ENCODE measurements around the gene FAM151A.

The FAM151A gene

GRCh38 chr1:54603241-54603640 lies 20.1 kb downstream of the FAM151A start:
- no peak for DNase-seq

DNA sequence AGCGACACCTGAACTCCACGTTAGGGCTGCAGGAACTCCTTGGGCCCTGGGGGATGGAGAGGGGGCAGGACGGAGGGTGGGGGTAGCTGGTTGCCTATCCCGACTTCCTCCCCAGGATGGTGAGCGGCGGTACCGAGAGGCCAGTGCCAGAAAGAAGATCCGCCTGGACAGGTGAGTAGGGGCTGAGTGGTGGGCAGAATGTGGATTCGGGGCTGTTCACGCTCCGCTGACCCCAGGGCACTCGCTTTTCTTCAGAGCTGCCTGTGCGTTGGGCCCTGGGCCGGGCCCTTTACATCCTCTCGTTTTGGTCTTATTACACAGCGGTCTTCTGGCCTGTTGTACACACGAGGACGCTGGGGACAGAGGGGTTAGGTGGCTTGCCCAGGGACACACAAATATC lies 20.8 kb downstream of the FAM151A start:
- DNase-seq, result no peak

DNA sequence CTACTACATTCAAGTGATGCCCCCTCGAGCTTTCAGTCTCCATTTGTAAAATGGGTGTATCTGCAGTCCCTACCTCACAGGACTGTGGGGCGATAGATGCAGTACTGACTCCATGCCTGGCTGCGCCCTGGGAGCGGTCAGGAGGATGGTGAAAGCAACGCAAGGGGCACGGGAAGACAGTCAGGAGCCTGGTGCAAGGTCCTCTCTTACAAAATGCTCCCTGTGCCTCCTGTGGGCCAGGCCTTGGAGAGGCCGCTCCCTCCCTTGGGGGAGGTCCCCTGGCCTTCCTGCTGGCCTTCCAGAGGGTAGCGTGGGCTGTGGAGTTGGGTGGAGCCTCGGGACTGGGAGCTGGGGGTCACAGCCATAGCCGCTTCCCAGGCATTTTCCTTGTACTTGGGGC lies 21.6 kb downstream of the FAM151A start:
- no peak for DNase-seq

- DNase-seq, result no peak
Observed at GRCh38 chr1:54600947-54601721, 22.2 kb downstream of the FAM151A start.

DNA sequence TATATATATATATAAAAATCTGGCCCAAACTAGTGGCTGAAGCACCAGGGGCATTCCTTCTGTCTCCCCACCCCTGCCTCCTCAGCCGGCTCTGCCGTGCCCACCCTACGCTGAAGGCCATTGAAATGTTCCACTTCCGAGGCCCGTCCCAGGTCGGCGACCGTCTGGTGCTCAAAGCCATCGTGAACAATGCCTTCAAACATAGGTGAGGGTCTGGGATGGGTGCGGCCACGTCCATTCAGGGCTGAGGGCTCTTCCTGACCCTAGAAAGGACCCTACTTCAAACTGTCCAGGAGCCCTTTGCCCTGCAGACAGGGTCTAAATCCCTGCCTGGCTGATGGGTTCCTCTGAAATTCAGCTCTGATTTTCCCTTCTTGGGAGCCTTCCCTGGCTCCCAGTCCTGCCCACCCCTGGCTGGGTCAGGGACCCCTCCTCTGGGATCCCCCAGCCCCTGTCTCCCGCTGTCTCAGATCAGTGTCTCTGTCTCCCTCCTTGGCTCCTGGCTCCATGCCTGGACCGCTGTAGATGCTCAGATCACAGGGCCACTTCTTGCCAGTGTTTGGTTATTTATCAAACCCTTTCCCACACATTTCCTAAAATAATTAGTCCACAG lies 24.0 kb downstream of the FAM151A start:
- no peak for DNase-seq

DNA sequence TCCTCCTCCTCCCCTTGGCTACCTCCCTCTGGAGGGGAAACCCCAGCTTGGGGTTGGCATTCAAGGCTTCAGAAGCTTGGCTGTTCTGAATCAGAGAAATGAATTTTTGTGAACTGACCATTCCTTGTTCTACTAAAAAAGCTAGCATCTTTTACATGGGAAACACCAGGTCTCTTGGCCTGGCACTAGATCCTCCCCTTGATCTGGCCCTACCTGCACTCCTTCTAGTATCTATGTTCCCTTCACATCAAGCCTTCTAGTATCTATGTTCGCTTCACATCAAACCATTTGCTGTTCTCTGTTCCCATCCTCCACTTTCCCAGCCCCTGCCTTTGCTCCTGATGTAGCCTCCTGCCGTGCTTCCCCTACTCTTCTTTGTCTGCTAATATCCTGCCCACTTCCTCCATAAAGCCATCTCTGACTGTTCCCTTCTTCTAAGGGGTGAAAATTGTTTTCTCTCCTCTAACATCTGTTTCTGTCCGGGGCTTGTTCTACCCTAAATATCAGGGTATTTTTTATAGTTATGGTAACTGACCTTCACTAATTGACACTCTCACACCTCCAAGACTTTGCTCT lies 25.8 kb downstream of the FAM151A start:
- no peak for DNase-seq

GRCh38 chr1:54596756-54597155 lies 26.6 kb downstream of the FAM151A start:
- no peak for DNase-seq

DNA sequence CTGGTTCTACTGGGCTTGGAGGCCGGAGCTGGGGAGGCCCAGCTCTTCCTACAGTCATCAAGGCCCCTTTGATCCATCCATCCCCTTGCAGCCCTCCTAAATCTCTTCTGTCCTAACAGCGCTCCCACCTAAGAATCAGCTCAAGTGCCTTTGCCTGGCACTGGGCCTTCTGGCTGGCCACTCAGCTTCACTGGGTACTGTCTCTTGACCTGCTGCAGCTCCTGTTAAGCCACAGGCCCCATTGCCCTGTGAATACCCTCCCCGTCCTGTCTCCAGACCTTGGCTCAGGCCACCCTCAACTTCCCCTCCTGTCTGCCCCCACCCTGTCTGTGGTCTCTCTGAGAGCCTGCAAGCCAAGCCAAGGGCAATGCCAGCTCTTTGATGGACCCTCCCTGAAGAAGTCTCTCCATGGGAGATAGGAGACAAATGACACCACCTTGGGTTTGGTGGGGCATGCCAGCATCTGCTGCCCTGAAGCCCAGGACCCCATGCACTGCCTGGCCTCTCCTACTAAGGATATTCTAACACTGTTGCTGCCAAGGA lies 27.3 kb downstream of the FAM151A start:
- no peak for DNase-seq

- DNase-seq, result no peak
Observed at GRCh38 chr1:54594463-54594862, 28.9 kb downstream of the FAM151A start.

DNA sequence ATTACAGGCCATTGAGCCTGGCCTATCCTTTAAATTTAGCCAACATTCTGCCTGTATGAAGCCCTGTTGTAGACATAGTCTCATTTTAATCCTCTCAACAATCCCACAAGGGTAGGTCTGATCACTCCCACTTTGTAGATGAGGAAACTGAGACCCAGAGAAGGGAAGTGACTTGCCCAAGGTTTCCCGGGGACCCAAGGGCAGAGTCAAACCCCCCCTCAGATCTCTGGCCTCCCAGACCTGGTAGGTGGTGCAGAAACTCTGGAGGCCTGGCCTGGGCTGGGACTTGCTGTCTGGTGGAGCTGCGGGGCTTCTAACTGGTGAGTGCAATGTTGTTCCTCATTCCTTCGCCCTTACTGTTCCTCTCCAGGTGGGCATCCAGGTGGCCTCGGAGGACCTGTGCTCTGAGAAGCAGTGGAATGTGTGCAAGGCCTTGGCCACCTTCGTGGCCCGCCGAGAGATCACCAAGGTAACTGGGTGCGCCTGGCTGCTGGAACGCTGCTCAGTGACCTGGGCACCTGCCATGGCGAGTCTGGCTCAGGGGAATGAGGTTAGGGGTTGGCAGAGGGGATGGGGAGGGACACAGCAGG lies 29.7 kb downstream of the FAM151A start:
- DNase-seq, result no peak

- no peak for DNase-seq
Observed at GRCh38 chr1:54591127-54591756, 32.1 kb downstream of the FAM151A start.

GRCh38 chr1:54588377-54588776 lies 34.9 kb downstream of the FAM151A start:
- no peak for DNase-seq

DNA sequence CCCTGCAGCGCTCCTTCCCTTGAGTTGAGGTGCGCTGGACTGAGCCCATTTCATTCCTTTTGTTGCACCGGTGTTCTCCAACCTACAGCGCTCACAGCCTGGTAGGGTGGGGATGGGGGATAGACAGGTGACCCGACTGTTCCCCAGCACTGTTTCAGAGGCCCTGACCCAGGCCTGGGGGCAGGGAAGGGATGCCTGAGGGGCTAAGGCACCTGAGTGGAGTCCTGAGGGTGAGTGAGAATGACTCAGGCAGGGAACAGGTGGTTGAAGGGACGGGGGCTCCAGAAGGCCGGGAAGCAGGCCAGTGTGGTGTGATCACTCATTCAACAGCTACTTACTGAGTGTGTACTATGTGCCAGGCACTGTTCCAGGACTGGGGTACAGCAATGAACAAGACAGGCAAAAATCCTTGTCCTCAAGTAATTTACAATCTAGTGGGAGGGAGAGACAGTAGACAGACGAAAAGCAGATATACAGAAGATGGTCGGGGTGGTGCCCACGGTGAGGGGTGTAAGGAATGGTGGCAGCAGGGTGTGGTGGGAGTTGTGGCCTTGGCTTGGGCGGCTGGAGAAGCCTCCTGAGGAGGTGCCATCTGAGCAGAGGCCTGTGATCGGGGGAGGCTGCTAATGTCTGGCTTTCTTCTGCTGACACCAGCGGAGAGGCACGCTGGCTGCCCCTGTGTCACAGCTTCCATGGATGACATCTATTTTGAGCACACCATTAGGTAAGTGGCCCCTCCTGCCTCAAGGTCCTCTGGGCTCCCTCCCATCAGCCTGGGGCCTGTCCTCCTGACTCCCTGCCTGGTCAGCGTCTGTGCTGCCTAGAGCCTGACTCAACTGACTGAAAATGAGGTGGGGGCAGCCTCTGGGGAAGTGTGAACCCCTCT lies 37.9 kb downstream of the FAM151A start:
- no peak for DNase-seq

DNA sequence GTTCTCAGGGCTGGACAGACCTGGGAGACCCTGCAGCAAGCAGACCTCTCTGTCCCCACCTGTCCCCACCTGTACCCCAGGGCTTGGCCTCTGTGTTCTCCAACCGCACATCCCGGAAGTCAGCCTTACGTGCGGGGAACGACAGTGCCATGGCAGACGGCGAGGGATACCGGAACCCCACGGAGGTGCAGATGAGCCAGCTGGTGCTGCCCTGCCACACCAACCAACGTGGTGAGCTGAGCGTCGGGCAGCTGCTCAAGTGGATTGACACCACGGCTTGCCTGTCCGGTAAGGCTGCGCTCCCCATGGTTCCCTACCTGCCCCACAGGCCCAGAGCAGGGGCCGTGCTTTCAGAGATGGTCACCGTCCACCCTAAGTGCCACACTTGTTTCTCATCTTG lies 38.8 kb downstream of the FAM151A start:
- no peak for DNase-seq

DNA sequence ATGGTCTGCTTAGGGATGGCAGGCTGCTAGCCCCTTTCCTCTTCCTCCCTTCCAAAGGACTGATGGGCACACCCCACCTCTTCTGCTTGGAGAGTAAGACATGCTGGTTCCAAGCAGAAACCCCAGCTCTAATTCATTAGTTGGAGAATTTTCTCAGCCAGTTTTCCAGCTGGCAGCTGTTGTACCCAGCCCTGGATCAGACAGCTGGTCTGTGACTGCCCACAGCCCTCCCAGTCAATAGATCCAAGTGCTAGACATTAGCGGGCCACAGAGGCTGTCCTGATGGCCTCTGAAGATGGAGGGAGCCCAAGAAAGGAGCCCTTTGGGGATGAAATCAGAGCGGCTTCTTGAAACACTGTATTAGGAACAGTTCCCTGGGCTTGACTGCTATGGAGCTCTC lies 39.5 kb downstream of the FAM151A start:
- no peak for DNase-seq

DNA sequence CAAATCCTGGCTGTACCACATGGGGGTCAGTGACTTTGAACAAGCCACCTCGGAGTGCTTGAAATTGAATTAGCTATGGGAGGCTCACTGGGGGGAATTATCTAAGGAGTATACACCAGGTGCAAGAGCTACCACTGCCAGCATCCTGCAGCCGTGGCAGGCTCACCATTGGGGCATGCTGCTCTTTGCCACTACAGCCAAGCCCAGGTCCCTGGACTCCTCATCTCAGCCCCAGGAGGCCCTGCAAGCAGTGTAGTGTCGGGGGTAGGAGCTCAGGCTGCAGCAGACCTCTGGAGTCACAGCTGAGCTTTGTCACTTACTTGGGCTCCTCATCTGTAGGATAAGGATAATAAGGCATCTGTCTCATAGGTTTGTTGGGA lies 40.0 kb downstream of the FAM151A start:
- DNase-seq, result no peak

- DNase-seq, result no peak
Observed at GRCh38 chr1:54582566-54583306, 40.6 kb downstream of the FAM151A start.

DNA sequence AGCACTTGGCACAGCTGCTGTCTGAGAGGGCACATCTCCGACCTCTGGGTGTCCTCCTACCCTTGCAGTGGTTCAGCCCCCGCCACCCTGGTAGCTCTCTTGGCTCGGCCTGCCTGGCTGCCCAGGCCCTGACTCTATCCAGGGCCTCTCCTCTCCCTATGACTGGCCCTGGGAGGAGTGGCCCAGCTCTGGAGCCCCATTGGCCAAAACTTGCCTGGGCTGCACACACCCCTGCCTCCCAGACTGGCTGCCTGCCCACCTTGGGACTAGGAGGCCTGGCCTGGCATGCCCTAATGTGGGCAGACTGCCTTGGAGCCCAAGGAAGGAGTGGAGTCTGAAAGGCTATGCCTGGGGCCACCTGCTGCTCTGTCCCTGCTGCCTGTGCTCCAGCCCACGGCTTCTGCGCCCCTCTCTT lies 41.7 kb downstream of the FAM151A start:
- DNase-seq, result no peak

GRCh38 chr1:54580856-54581550 lies 42.3 kb downstream of the FAM151A start:
- DNase-seq, result no peak

DNA sequence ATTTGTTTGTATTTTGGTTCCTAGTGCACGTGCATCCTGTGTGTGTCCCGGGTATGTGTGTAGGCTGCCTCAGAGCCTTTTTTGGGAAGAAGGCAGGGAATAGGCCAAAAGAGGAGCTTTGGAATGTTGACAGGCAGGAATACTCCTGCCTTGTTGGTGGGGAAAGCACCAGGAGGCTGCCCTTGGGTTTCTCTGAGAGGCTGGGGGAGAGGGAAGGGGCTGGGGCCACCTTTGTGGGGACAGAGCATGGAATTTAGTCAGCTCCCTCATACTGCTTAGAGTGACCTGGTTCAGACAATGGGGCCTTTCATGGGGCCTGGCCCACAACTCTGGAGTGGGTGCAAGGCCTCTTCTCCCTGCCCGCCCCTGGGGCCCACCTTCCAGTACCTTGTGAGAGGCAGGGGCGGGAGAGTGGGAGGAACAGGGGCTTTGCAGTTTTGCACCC lies 44.0 kb downstream of the FAM151A start:
- DNase-seq, result no peak

DNA sequence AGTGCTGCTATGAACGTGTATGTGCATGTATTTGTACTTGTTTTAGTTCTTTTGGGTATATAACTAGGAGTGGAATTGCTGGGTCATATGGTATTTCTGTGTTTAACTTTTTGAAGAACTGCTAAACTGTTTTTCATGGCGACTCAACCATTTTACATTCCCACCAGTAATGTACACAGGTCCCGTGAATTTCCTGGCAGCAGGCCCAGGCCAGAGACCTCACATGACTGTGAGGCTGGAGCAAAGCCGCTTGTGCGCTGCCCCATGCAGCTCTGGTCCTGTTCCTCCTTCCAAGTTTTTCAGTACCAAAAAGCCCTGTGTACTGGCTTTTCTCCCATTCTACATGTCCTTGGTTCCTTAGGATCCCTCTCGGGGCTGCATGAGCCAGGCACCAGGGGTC lies 45.7 kb downstream of the FAM151A start:
- DNase-seq, result no peak
